K562 (cell line): ENCODE data around the gene PRSS1. TPM values are rescaled to one million over a fixed set of nuclear protein-coding genes. Genes with fewer than 3 reads are reported as not detected.
A peak's percentile ranks its signal among the peaks of the same experiment; 100 is the strongest.

ENCODE experiments used
- BRF2 ChIP-seq: IDR thresholded peaks from 3 replicates; pipeline ENCODE4 v1.6.1; 2011; ENCODE audit warnings: borderline replicate concordance, mild to moderate bottlenecking; ENCODE audit not compliant: insufficient read length, insufficient read depth
- C11orf30 ChIP-seq: fragments of 450-650 bp; IDR thresholded peaks from 2 replicates; pipeline ENCODE4 v1.6.1; 2016; ENCODE audit warnings: low read depth, mild to moderate bottlenecking
- KLF13 ChIP-seq: fragments of 450-650 bp; IDR thresholded peaks from 2 replicates; pipeline ENCODE4 v1.6.1; 2016; ENCODE audit warnings: missing genetic modification characterization, low read depth, mild to moderate bottlenecking, missing compliant biosample characterization, moderate library complexity, borderline replicate concordance
- PATZ1 ChIP-seq: fragments of 250-450 bp; sonication (Bioruptor Pico); IDR thresholded peaks from 2 replicates; pipeline ENCODE4 v1.5.0; 2020; ENCODE audit warnings: mild to moderate bottlenecking, borderline replicate concordance
- PCBP1 ChIP-seq: fragments of 200-400 bp; formaldehyde crosslinking; IDR thresholded peaks from 2 replicates; pipeline ENCODE4 v1.6.1; 2018; ENCODE audit warnings: mild to moderate bottlenecking, low read depth, low read length; ENCODE audit not compliant: poor library complexity, severe bottlenecking
- SRSF1 ChIP-seq: fragments of 200-400 bp; formaldehyde crosslinking; IDR thresholded peaks from 2 replicates; pipeline ENCODE4 v1.6.1; 2017; ENCODE audit warnings: mild to moderate bottlenecking, low read depth, low read length, moderate library complexity
- TGIF2 ChIP-seq: sonication (generic); formaldehyde crosslinking; IDR thresholded peaks from 2 replicates; pipeline ENCODE4 v1.8.1; 2022; ENCODE audit warnings: mild to moderate bottlenecking, missing genetic modification reagents, moderate library complexity
- ZFX ChIP-seq: sonication (generic); formaldehyde crosslinking; IDR thresholded peaks from 2 replicates; pipeline ENCODE4 v1.8.0; 2022; ENCODE audit warnings: mild to moderate bottlenecking, missing genetic modification reagents, moderate library complexity
- ZNF175 ChIP-seq: fragments of 200-800 bp; sonication (Bioruptor generic); IDR thresholded peaks from 2 replicates; pipeline ENCODE4 v1.6.1; 2016; ENCODE audit warnings: low read depth, mild to moderate bottlenecking, missing genetic modification characterization, missing compliant biosample characterization
- ZNF584 ChIP-seq: fragments of 200-800 bp; sonication (Bioruptor generic); IDR thresholded peaks from 2 replicates; pipeline ENCODE4 v1.6.1; 2016; ENCODE audit warnings: low read depth, mild to moderate bottlenecking, missing genetic modification characterization, missing compliant biosample characterization
- ZNF75A ChIP-seq: fragments of 450-650 bp; formaldehyde crosslinking; IDR thresholded peaks from 2 replicates; pipeline ENCODE4 v1.4.0; 2020; ENCODE audit warnings: mild to moderate bottlenecking
- polyA plus RNA-seq, 8 experiments: library from polyadenylated mRNA; depleted of rRNA in 4 of 8; stranded (reverse) in 5 of 8; unstranded in 3 of 8; fragments of >200 nt; fragmentation: Nextera tagmentation in 2 of 8; fragmentation: Illumina TruSeq in 1 of 8; extraction: Ambion mirVana in 2 of 8; extraction: Trizol in 1 of 8; gene quantifications; 2 replicates each; pipeline versions ENCODE4 v1.2.1 to v1.2.3, GENCODE V29; 2011 to 2014; ENCODE audit warnings: inconsistent platforms in 1 of 8, missing spikeins in 1 of 8
- total RNA-seq, 7 experiments: library from RNA; depleted of rRNA in 6 of 7; stranded (reverse); fragments of >200 nt in 6 of 7; fragmentation: Illumina TruSeq in 2 of 7; extraction: Trizol in 2 of 7; gene quantifications; 2 replicates each; pipeline versions ENCODE4 v1.2.1 to v1.2.3, GENCODE V29; 2011 to 2021; ENCODE audit warnings: low replicate concordance in 1 of 7
- TF ChIP-seq, protein P1 (sequence below): sonication (generic); formaldehyde crosslinking; IDR thresholded peaks from 2 replicates; pipeline ENCODE4 v1.8.1; 2023; ENCODE audit warnings: mild to moderate bottlenecking, missing genetic modification reagents

The PRSS1 gene
- total and polyA plus RNA-seq, 9 of the 15 experiments (the other 6 are each of a cell fraction or from before 2014, with no cell fraction given): 0.07 to 6.6 (median 0.20) TPM; not detected in 6

GRCh38 chr7:142796501-142797390 lies 47.5 kb downstream of the PRSS1 start (continued):
- no peak for TF ChIP-seq BRF2
- TF ChIP-seq, protein P1, sequence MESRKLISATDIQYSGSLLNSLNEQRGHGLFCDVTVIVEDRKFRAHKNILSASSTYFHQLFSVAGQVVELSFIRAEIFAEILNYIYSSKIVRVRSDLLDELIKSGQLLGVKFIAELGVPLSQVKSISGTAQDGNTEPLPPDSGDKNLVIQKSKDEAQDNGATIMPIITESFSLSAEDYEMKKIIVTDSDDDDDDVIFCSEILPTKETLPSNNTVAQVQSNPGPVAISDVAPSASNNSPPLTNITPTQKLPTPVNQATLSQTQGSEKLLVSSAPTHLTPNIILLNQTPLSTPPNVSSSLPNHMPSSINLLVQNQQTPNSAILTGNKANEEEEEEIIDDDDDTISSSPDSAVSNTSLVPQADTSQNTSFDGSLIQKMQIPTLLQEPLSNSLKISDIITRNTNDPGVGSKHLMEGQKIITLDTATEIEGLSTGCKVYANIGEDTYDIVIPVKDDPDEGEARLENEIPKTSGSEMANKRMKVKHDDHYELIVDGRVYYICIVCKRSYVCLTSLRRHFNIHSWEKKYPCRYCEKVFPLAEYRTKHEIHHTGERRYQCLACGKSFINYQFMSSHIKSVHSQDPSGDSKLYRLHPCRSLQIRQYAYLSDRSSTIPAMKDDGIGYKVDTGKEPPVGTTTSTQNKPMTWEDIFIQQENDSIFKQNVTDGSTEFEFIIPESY (CRISPR knock-in tag): peak; percentile 87
- TF ChIP-seq ZNF175 (CRISPR knock-in tag): no peak
- peak; percentile 38; the same call in 1 of the 2 replicates for TF ChIP-seq ZFX (CRISPR knock-in tag)
- TF ChIP-seq KLF13: no peak
- TF ChIP-seq SRSF1: no peak
- TF ChIP-seq ZNF75A: no peak
- TF ChIP-seq TGIF2: peak; percentile 80; the same call in 1 of the 2 replicates
- TF ChIP-seq ZNF584 (CRISPR knock-in tag): no peak
- TF ChIP-seq C11orf30: no peak
- peak; percentile 49 for TF ChIP-seq PCBP1
- TF ChIP-seq PATZ1 (CRISPR knock-in tag): no peak
- TF ChIP-seq, all 486 proteins: peak for 7
